AG04450 (cell line): ENCODE data around the gene GHITM. TPM values are rescaled to one million over a fixed set of nuclear protein-coding genes. Genes with fewer than 3 reads are reported as not detected.

ENCODE experiments used
- CTCF ChIA-PET: fragments of 300-600, 350-600 bp; formaldehyde crosslinking; extraction: SDS; loops from one replicate; lab custom pipeline; 2022; ENCODE audit warnings: antibody characterized with exemption, inconsistent platforms; lab: Charles Lee
- POLR2A ChIA-PET: fragments of 350-600 bp; formaldehyde crosslinking; extraction: SDS; loops from one replicate; lab custom pipeline; 2021; ENCODE audit warnings: antibody characterized with exemption, inconsistent platforms; lab: Yijun Ruan, JAX
- DNase-seq: peaks from one replicate; pipeline ENCODE4 v3.0.0-alpha.2; 2011; ENCODE audit warnings: low read depth, low spot score
- H3K27ac ChIP-seq: one replicate; pipeline ENCODE4 v1.5.1; 2012; ENCODE audit warnings: low read depth, low read length, control low read depth
- H3K27me3 ChIP-seq: one replicate; pipeline ENCODE4 v1.6.0; 2012; ENCODE audit warnings: low read length; ENCODE audit not compliant: control insufficient read depth, insufficient read depth
- H3K4me3 ChIP-seq: 2 replicates; pipeline ENCODE4 v1.5.1; 2011; ENCODE audit warnings: mild to moderate bottlenecking, low read depth, low read length, control low read depth
- H3K9me3 ChIP-seq: 2 replicates; pipeline ENCODE4 v1.5.1; 2012; ENCODE audit warnings: low read length; ENCODE audit not compliant: control insufficient read depth, insufficient read depth
- polyA plus RNA-seq: library from polyadenylated mRNA; depleted of rRNA; stranded (reverse); fragments of >200 nt; gene quantifications from 2 replicates; pipeline ENCODE4 v1.2.3, GENCODE V29; 2011
- TF ChIP-seq, protein P1 (sequence below): IDR thresholded peaks from 2 replicates; pipeline ENCODE4 v1.5.1; 2011; ENCODE audit warnings: low read depth, low read length, control low read depth, inconsistent platforms

GHITM gene
- polyA plus RNA-seq, 1 experiment = 227 TPM

DNA sequence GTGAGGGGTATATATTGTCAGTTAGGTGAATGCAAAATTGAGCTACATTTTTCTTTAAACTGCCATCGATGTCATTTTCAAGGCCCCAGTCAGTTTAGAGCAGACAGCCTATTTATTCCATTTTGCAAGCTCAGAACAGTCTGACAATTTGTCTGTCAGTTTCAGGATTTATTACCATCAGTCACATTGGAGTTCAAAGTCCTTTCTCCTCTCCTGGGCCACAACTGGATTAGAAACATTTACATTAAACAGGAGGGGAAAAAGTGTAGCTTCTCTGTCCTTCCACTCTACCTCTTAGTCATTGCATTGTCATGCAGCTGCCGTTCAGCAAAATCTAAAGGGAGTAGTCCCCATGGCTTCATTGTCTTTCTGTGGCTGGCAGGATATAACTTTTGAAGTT, 3.5 kb upstream of the GHITM start:
- no peak overlapping the region for H3K4me3 ChIP-seq
- H3K27ac ChIP-seq = no peak overlapping the region
- no peak for DNase-seq
- ChIA-PET POLR2A (no interaction called here), CTCF (interaction anchor here (1.4 kb wide), 1 partner anchor 12 kb away, joined by 5 read pairs; no protein-coding TSS in a partner anchor)
- H3K27me3 ChIP-seq = no peaks in the 10 kb centered on the region
- H3K9me3 ChIP-seq = peaks cover 3% of the 10 kb centered on the region; the same call in 1 of the 2 replicates
- TF ChIP-seq, protein P1, sequence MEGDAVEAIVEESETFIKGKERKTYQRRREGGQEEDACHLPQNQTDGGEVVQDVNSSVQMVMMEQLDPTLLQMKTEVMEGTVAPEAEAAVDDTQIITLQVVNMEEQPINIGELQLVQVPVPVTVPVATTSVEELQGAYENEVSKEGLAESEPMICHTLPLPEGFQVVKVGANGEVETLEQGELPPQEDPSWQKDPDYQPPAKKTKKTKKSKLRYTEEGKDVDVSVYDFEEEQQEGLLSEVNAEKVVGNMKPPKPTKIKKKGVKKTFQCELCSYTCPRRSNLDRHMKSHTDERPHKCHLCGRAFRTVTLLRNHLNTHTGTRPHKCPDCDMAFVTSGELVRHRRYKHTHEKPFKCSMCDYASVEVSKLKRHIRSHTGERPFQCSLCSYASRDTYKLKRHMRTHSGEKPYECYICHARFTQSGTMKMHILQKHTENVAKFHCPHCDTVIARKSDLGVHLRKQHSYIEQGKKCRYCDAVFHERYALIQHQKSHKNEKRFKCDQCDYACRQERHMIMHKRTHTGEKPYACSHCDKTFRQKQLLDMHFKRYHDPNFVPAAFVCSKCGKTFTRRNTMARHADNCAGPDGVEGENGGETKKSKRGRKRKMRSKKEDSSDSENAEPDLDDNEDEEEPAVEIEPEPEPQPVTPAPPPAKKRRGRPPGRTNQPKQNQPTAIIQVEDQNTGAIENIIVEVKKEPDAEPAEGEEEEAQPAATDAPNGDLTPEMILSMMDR = no peak

DNA sequence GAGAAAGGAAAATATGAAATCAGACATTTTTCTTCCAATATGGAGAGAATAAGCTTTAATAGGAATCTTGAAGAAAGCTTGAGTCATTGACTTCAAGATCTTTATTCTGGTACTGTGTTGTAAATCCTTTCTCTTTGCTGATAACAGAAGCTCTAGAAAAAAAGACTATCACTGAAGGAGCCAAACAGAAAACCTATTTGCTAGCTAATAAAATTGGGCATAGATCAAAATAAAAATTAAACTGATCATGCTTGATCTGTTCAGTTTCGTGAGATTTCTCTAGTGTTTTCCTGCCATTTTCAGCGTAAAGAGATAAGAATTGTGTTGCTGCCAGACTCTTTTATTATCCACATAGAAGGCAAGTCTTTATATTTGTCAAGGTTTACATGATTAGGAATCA, 1.5 kb upstream of the GHITM start:
- TF ChIP-seq, protein P1 = no peak
- H3K27ac ChIP-seq = no peak overlapping the region
- no peaks in the 10 kb centered on the region for H3K27me3 ChIP-seq
- H3K9me3 ChIP-seq = peaks cover 3% of the 10 kb centered on the region; the same call in 1 of the 2 replicates
- CTCF ChIA-PET = interaction anchor here (0.6 to 3.6 kb wide), 5 partner anchors 9 to 402 kb away, joined by 3 to 38 read pairs (median 4); no protein-coding TSS in a partner anchor
- POLR2A ChIA-PET = no interaction called here
- H3K4me3 ChIP-seq = no peak overlapping the region
- no peak for DNase-seq

DNA sequence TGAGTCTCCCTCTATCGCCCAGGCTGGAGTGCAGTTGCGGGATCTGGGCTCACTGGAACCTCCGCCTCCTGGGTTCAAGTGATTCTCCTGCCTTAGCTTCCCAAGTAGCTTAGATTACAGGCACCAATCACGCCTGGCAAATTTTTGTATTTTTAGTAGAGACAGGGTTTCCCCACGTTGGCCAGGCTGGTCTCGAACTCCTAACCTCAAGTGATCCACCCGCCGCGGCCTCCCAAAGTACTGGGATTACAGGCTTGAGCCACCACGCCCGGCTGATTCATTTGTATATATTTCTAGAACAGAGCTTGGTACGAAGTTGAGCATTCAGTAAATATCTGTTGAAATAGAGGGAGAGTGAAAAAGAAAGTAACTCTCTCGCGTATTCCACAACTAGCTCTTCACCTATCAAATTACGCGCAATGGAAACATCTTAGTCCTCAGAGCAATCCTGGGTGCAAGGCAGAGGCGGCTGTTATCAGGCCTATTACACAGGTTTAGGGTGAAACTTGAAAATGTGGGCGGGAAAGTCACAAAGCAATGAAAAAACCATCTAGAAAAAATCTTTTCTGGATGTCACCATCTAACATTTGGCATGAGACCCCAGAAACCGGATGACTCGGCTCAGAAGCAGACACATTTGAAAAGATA, 707 bp upstream of the GHITM start:
- Histone ChIP-seq H3K4me3 (peak overlapping the region; percentile 59), H3K27me3 (no peaks in the 10 kb centered on the region), H3K9me3 (peaks cover 3% of the 10 kb centered on the region; the same call in 1 of the 2 replicates), H3K27ac (peak overlapping the region; percentile 55)
- TF ChIP-seq, protein P1 = no peak
- ChIA-PET POLR2A (interaction anchor here (0.6 kb wide), 1 partner anchor 402 kb away, joined by 3 read pairs; no protein-coding TSS in a partner anchor), CTCF (interaction anchor here (1.3 to 3.6 kb wide), 4 partner anchors 9 to 401 kb away, joined by 4 to 38 read pairs (median 4); no protein-coding TSS in a partner anchor)
- DNase-seq = no peak

DNA sequence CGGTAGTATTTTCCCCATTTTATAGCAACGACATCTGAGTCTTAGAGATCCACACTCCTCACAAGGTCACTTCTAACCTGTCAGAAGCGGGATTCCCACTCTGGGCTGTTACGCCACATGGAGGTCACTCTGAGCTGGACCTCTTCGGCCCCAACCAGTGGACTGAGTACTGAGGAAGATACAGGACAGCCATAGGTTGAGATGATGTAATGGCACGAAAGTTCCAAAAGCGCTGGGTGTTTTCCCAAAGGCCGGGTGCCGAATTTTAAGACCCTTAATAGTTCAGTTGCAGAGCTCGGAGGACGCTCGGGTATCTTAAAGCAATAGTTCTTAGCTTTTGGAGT, 699 bp downstream of the GHITM start:
- Histone ChIP-seq H3K27ac (peak overlapping the region; percentile 89), H3K27me3 (no peaks in the 10 kb centered on the region), H3K9me3 (peaks cover 3% of the 10 kb centered on the region; the same call in 1 of the 2 replicates), H3K4me3 (peak overlapping the region; percentile 99)
- ChIA-PET CTCF (interaction anchor here (0.9 to 3.6 kb wide), 6 partner anchors 8 to 399 kb away, joined by 3 to 38 read pairs (median 4); no protein-coding TSS in a partner anchor), POLR2A (no interaction called here)
- TF ChIP-seq, protein P1 = no peak
- no peak for DNase-seq

DNA sequence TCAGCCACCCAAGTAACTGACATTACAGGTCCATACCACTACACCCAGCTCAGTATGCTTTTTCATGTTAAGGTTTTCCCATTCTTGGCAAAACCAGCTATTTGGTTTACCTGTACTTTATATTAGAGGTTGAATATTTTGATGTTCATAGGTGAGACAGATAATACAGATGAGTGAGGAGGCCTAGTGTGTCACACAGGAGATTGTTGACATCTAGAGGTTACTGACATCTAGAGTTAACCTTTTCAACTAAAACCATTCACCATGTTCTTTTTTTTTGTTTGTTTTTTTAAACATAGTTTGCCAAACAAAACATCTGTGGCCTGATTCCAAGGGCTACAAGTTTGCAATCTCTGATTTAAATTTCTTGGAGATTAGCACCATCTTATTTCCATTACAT, 8.0 kb downstream of the GHITM start:
- TF ChIP-seq, protein P1 = no peak
- no peak overlapping the region for H3K4me3 ChIP-seq
- H3K27ac ChIP-seq = no peak overlapping the region
- no peaks in the 10 kb centered on the region for H3K9me3 ChIP-seq
- H3K27me3 ChIP-seq = no peaks in the 10 kb centered on the region
- ChIA-PET POLR2A (no interaction called here), CTCF (interaction anchor here (0.6 to 3.5 kb wide), 18 partner anchors 8 to 429 kb away, joined by 3 to 53 read pairs (median 4); partner anchors contain the start of gene GHITM)
- no peak for DNase-seq
